ENCODE measurements around the gene LBR.

The LBR gene

GRCh38 chr1:225366552-225366951 is 61.3 kb downstream of the LBR start:
- Histone ChIP-seq H3K4me1 (ENCODE audit: control insufficient read depth, insufficient read depth, low read length, poor library complexity, severe bottlenecking) (peaks cover 7% of the 10 kb centered on the region), H3K4me3 (ENCODE audit: extremely low read depth, insufficient read depth, low read length, poor library complexity, severe bottlenecking) (no peak overlapping the region), H3K9me3 (ENCODE audit: control insufficient read depth, low read length) (no peaks in the 10 kb centered on the region), H3K27ac (ENCODE audit: low read depth, low read length, severe bottlenecking) (no peak overlapping the region), H3K36me3 (ENCODE audit: control insufficient read depth, insufficient read depth, low read length) (no peaks in the 10 kb centered on the region)
- WGBS, 2 experiments (ENCODE audit: insufficient coverage in 2 of 2) = 20% methylated on average over 1 of the region's 1 CpG; no CpG with 5 or more reads in 1 of the 2 experiments

DNA sequence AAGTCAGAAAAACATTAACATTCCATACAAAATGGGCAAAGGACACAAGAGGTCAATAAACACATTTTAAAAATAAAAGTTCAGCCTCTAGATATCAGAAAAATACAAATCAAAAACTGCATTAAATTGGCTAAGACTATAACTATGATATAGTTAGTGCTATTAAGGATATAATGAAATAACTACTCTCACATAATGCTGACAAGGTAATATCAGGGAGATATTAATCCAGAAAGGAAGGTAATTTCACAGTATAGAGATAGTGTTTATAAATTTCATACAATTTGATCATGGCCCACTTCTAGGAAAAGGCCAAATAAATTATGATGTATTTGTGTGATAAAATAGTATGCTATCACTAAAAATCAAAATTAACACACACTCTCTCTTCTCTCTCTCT is 61.8 kb downstream of the LBR start:
- Histone ChIP-seq H3K27ac (ENCODE audit: low read depth, low read length, severe bottlenecking) (no peak overlapping the region), H3K36me3 (ENCODE audit: control insufficient read depth, insufficient read depth, low read length) (no peaks in the 10 kb centered on the region), H3K9me3 (ENCODE audit: control insufficient read depth, low read length) (no peaks in the 10 kb centered on the region), H3K4me1 (ENCODE audit: control insufficient read depth, insufficient read depth, low read length, poor library complexity, severe bottlenecking) (peaks cover 7% of the 10 kb centered on the region), H3K4me3 (ENCODE audit: extremely low read depth, insufficient read depth, low read length, poor library complexity, severe bottlenecking) (no peak overlapping the region)

DNA sequence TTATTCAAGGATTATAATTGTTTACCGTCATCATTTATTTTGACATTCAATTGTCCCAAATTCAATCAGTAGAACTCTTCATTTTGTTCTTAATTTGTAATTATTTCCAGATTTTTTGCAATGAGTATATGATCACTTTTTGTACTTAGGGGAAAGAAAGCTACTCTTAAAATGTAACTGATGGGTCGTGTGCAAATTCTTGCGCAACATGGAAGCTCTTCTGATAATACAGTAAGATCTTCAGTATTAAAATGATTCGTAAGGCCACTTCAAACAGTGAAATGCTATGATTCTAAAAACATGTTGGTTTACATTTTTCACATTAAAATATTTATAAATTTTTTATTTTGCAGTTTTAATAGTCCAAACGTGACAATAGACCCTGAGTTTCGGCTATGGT is 63.4 kb downstream of the LBR start:
- H3K27ac ChIP-seq (ENCODE audit: low read depth, low read length, severe bottlenecking) = no peak overlapping the region
- H3K36me3 ChIP-seq (ENCODE audit: control insufficient read depth, insufficient read depth, low read length) = no peaks in the 10 kb centered on the region
- WGBS, 2 experiments (ENCODE audit: insufficient coverage in 2 of 2) = no CpG with 5 or more reads among the region's 6 CpGs
- H3K9me3 ChIP-seq (ENCODE audit: control insufficient read depth, low read length) = no peaks in the 10 kb centered on the region
- H3K4me1 ChIP-seq (ENCODE audit: control insufficient read depth, insufficient read depth, low read length, poor library complexity, severe bottlenecking) = peaks cover 7% of the 10 kb centered on the region
- H3K4me3 ChIP-seq (ENCODE audit: extremely low read depth, insufficient read depth, low read length, poor library complexity, severe bottlenecking) = no peak overlapping the region

DNA sequence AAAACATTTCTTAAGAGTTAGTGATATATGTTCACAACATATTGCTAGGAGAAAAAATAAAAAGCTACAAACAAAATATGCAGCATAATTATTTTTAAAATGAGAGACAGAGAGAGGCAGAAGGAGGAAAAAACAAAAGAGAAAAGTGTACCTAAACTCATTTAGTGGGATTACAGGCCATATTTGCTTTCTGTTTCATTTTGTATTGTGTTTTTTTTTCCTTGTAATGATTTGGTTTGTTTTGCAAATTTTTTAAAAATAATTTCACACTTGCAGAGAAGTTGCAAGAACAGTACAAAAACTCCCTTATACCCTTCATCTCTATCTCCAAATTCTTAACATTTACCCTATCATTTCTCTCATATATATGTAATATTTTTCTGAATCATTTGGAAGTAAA is 65.0 kb downstream of the LBR start:
- Histone ChIP-seq H3K4me1 (ENCODE audit: control insufficient read depth, insufficient read depth, low read length, poor library complexity, severe bottlenecking) (peaks cover 7% of the 10 kb centered on the region), H3K4me3 (ENCODE audit: extremely low read depth, insufficient read depth, low read length, poor library complexity, severe bottlenecking) (no peak overlapping the region), H3K9me3 (ENCODE audit: control insufficient read depth, low read length) (no peaks in the 10 kb centered on the region), H3K36me3 (ENCODE audit: control insufficient read depth, insufficient read depth, low read length) (no peaks in the 10 kb centered on the region), H3K27ac (ENCODE audit: low read depth, low read length, severe bottlenecking) (no peak overlapping the region)

DNA sequence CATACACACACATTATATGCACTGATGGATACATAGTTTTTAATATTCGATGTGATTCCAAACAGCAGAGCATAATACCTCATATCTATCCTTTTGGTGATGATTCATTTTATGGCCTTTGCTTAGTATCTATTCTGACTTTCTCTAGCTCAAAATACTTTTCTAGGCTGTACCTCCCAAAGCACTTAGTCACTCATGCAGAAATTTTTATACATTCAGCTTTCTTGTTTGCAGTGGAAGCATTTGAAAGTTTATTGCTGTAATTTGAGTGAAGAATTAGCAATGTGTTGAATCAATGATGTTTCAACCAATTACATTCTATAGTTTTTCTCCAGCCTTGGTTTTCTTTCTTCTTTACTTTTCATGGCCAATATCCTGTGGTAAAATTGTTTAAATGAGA is 66.7 kb downstream of the LBR start:
- peaks cover 4% of the 10 kb centered on the region for H3K4me1 ChIP-seq (ENCODE audit: control insufficient read depth, insufficient read depth, low read length, poor library complexity, severe bottlenecking)
- WGBS, 2 experiments (ENCODE audit: insufficient coverage in 2 of 2) = no CpG with 5 or more reads among the region's 1 CpG

DNA sequence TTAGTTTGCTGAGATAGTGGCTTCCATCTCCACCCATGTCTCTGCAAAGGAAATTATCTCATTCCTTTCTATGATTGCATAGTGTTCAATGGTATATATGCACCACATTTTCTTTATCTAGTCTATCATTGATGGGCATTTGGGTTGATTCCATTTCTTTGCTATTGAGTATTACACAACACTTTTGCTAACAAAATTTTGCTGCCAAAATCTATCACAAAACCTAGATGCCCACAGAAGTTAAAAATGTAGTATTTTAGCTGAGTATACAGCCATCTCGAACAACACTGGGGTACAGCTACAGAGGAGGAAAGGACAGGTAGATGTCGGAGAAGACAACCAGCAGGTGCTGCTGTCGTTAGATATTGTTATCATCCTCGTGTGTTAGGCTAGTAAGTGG is 67.7 kb downstream of the LBR start:
- H3K27ac ChIP-seq (ENCODE audit: low read depth, low read length, severe bottlenecking) = no peak overlapping the region
- H3K4me3 ChIP-seq (ENCODE audit: extremely low read depth, insufficient read depth, low read length, poor library complexity, severe bottlenecking) = no peak overlapping the region
- H3K4me1 ChIP-seq (ENCODE audit: control insufficient read depth, insufficient read depth, low read length, poor library complexity, severe bottlenecking) = no peaks in the 10 kb centered on the region
- WGBS, 2 experiments (ENCODE audit: insufficient coverage in 2 of 2) = 87 to 93% methylated on average over 2 to 4 of the region's 4 CpGs
- H3K9me3 ChIP-seq (ENCODE audit: control insufficient read depth, low read length) = no peaks in the 10 kb centered on the region
- H3K36me3 ChIP-seq (ENCODE audit: control insufficient read depth, insufficient read depth, low read length) = no peaks in the 10 kb centered on the region

More for the DNA sequence above, 66.7 kb downstream of the LBR start:
- Histone ChIP-seq H3K27ac (ENCODE audit: low read depth, low read length, severe bottlenecking) (no peak overlapping the region), H3K9me3 (ENCODE audit: control insufficient read depth, low read length) (no peaks in the 10 kb centered on the region), H3K4me3 (ENCODE audit: extremely low read depth, insufficient read depth, low read length, poor library complexity, severe bottlenecking) (no peak overlapping the region), H3K36me3 (ENCODE audit: control insufficient read depth, insufficient read depth, low read length) (no peaks in the 10 kb centered on the region)

DNA sequence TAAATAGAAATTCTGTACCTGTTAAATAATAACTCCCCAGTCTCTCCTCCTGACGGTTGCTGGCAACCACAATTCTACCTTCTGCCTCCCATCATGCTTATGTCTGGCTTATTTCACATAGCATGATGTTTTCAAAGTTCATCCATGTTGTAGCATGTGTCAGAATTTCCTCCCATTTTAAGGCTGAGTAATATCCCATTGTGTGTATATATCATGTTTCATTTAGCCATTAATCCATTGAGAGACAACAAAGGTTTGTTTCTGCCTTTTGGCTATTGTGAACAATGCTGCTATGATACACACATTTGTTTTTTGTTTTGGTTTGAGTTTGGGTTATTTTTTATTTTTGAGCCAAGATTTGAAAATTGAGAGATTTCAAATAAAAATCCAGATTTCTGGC is 72.0 kb downstream of the LBR start:
- H3K4me1 ChIP-seq (ENCODE audit: control insufficient read depth, insufficient read depth, low read length, poor library complexity, severe bottlenecking) = no peaks in the 10 kb centered on the region
- H3K36me3 ChIP-seq (ENCODE audit: control insufficient read depth, insufficient read depth, low read length) = no peaks in the 10 kb centered on the region
- no peaks in the 10 kb centered on the region for H3K9me3 ChIP-seq (ENCODE audit: control insufficient read depth, low read length)
- no peak overlapping the region for H3K27ac ChIP-seq (ENCODE audit: low read depth, low read length, severe bottlenecking)
- no peak overlapping the region for H3K4me3 ChIP-seq (ENCODE audit: extremely low read depth, insufficient read depth, low read length, poor library complexity, severe bottlenecking)
- 100% methylated on average over 1 of the region's 1 CpG for WGBS, 2 experiments (ENCODE audit: insufficient coverage in 2 of 2)

- WGBS, 2 experiments (ENCODE audit: insufficient coverage in 2 of 2) = 90 to 100% methylated on average over 1 to 2 of the region's 3 CpGs
Measured at GRCh38 chr1:225354906-225355305, 72.9 kb downstream of the LBR start.

More at GRCh38 chr1:225354906-225355305, 72.9 kb downstream of the LBR start:
- Histone ChIP-seq H3K4me3 (ENCODE audit: extremely low read depth, insufficient read depth, low read length, poor library complexity, severe bottlenecking) (no peak overlapping the region), H3K27ac (ENCODE audit: low read depth, low read length, severe bottlenecking) (no peak overlapping the region), H3K9me3 (ENCODE audit: control insufficient read depth, low read length) (no peaks in the 10 kb centered on the region), H3K4me1 (ENCODE audit: control insufficient read depth, insufficient read depth, low read length, poor library complexity, severe bottlenecking) (no peaks in the 10 kb centered on the region), H3K36me3 (ENCODE audit: control insufficient read depth, insufficient read depth, low read length) (no peaks in the 10 kb centered on the region)

Measured in mesodermal cell (in vitro differentiated cells).